Measurements from ENCODE around the gene PDZD2. TPM values are rescaled to one million over a fixed set of nuclear protein-coding genes. Genes with fewer than 3 reads are reported as not detected.

The PDZD2 gene
- total and polyA plus RNA-seq, 11 donors: 28.3 to 116 (median 80.6) TPM

GRCh38 chr5:32066448-32066847, 427.5 kb downstream of the PDZD2 start:
- no peak for DNase-seq
- WGBS, 4 donors: 81 to 91% (median 83%) methylated on average over 5 of the region's 5 CpGs

GRCh38 chr5:32067774-32068470, 429.0 kb downstream of the PDZD2 start:
- Histone ChIP-seq H3K4me3 (no peak overlapping the region), H3K27me3 (no peaks in the 10 kb centered on the region), H3K36me3 (peaks cover 0 to 89% (median 58%) of the 10 kb centered on the region in 9 donors), H3K4me1 (peaks cover 0 to 8% (median 0%) of the 10 kb centered on the region in 12 donors), H3K9me3 (no peaks in the 10 kb centered on the region), H3K27ac (no peak overlapping the region)
- intact Hi-C loops (cut with DNase I): loop anchor here in 2 of 10 donors (5.0 to 10.0 kb wide), 2 partner anchors 131 to 133 kb away; no protein-coding TSS in a partner anchor
- DNase-seq (no peak), ATAC-seq (no peak)
- 88 to 92% (median 91%) methylated on average over 5 of the region's 5 CpGs for WGBS, 4 donors
- no peak for TF ChIP-seq CTCF (IDR thresholded peaks at IDR 0.05)
- TF ChIP-seq POLR2A (IDR thresholded peaks at IDR 0.05): no peak

More at GRCh38 chr5:32066448-32066847, 427.5 kb downstream of the PDZD2 start:
- intact Hi-C loops (cut with DNase I): loop anchor here in 2 of 10 donors (5.0 to 10.0 kb wide), 2 partner anchors 129 to 132 kb away; no protein-coding TSS in a partner anchor
- Histone ChIP-seq H3K4me1 (peaks cover 0 to 5% (median 0%) of the 10 kb centered on the region in 12 donors), H3K36me3 (peaks cover 0 to 90% (median 64%) of the 10 kb centered on the region in 9 donors), H3K27me3 (no peaks in the 10 kb centered on the region), H3K27ac (no peak overlapping the region), H3K4me3 (no peak overlapping the region), H3K9me3 (no peaks in the 10 kb centered on the region)
- ATAC-seq: no peak
- no peak for TF ChIP-seq POLR2A (IDR thresholded peaks at IDR 0.05)
- no peak for TF ChIP-seq CTCF (IDR thresholded peaks at IDR 0.05)

- intact Hi-C loops (cut with DNase I): loop anchor here in 2 of 10 donors (5.0 to 10.0 kb wide), 2 partner anchors 131 to 134 kb away; no protein-coding TSS in a partner anchor
- Histone ChIP-seq H3K27ac (no peak overlapping the region), H3K4me1 (peaks cover 0 to 8% (median 0%) of the 10 kb centered on the region in 12 donors), H3K27me3 (no peaks in the 10 kb centered on the region), H3K36me3 (peaks cover 0 to 89% (median 56%) of the 10 kb centered on the region in 9 donors), H3K4me3 (no peak overlapping the region), H3K9me3 (no peaks in the 10 kb centered on the region)
- no peak for DNase-seq
- no peak for ATAC-seq
- WGBS, 4 donors: 49 to 96% (median 85%) methylated on average over 2 of the region's 2 CpGs
- TF ChIP-seq POLR2A (IDR thresholded peaks at IDR 0.05) (no peak), CTCF (IDR thresholded peaks at IDR 0.05) (no peak)
Observed at GRCh38 chr5:32068561-32068960, 429.6 kb downstream of the PDZD2 start.

GRCh38 chr5:32069396-32069795, 430.5 kb downstream of the PDZD2 start:
- H3K4me3 ChIP-seq: no peak overlapping the region

More at GRCh38 chr5:32069396-32069795, 430.5 kb downstream of the PDZD2 start:
- Histone ChIP-seq H3K36me3 (peaks cover 0 to 89% (median 59%) of the 10 kb centered on the region in 9 donors), H3K27ac (no peak overlapping the region), H3K9me3 (no peaks in the 10 kb centered on the region), H3K27me3 (no peaks in the 10 kb centered on the region), H3K4me1 (peaks cover 0 to 16% (median 0%) of the 10 kb centered on the region in 12 donors)
- TF ChIP-seq POLR2A (IDR thresholded peaks at IDR 0.05) (no peak), CTCF (IDR thresholded peaks at IDR 0.05) (no peak)
- WGBS, 4 donors: 92 to 97% (median 96%) methylated on average over 3 of the region's 3 CpGs
- intact Hi-C loops (cut with DNase I): loop anchor here in 2 of 10 donors (5.0 to 10.0 kb wide), 2 partner anchors 132 to 135 kb away; no protein-coding TSS in a partner anchor
- ATAC-seq (no peak), DNase-seq (no peak)

Data from heart left ventricle (tissue), 16 donors.